A172 (cell line): ENCODE results near the gene CREB5. TPM values are rescaled to one million over a fixed set of nuclear protein-coding genes. Genes with fewer than 3 reads are reported as not detected.

Experiments
- DNase-seq: peaks from one replicate; pipeline ENCODE4 v3.0.0-alpha.2; 2015; ENCODE audit warnings: low spot score
- total RNA-seq: library from RNA; depleted of rRNA; stranded (reverse); fragments of >200 nt; shearing (Covaris generic); gene quantifications from 2 replicates; pipeline ENCODE4 v1.2.3, GENCODE V29; 2014

CREB5 gene
- total RNA-seq, 1 experiment from 2014 or later = 1.4 TPM

- DNase-seq = no peak
Observed at GRCh38 chr7:28643188-28643569, 230.9 kb downstream of the CREB5 start.

GRCh38 chr7:28643584-28644340 is 231.4 kb downstream of the CREB5 start:
- DNase-seq = no peak

GRCh38 chr7:28645866-28646265 is 233.5 kb downstream of the CREB5 start:
- DNase-seq = no peak

GRCh38 chr7:28646376-28647075 is 234.2 kb downstream of the CREB5 start:
- DNase-seq = no peak

- DNase-seq = no peak
Observed at GRCh38 chr7:28647076-28647421, 234.7 kb downstream of the CREB5 start.

- no peak for DNase-seq
Observed at GRCh38 chr7:28649189-28649588, 236.9 kb downstream of the CREB5 start.

GRCh38 chr7:28649811-28650210 is 237.5 kb downstream of the CREB5 start:
- no peak for DNase-seq

GRCh38 chr7:28654110-28654509 is 241.8 kb downstream of the CREB5 start:
- DNase-seq = no peak

- no peak for DNase-seq
Observed at GRCh38 chr7:28656529-28656928, 244.2 kb downstream of the CREB5 start.

GRCh38 chr7:28658381-28658780 is 246.1 kb downstream of the CREB5 start:
- DNase-seq = no peak

- DNase-seq = no peak
Observed at GRCh38 chr7:28660132-28660531, 247.8 kb downstream of the CREB5 start.

GRCh38 chr7:28661826-28662595 is 249.7 kb downstream of the CREB5 start:
- no peak for DNase-seq

- peak; percentile 35 for DNase-seq
Observed at GRCh38 chr7:28666154-28666553, 253.8 kb downstream of the CREB5 start.

- DNase-seq = no peak
Observed at GRCh38 chr7:28668085-28668484, 255.8 kb downstream of the CREB5 start.

- DNase-seq = no peak
Observed at GRCh38 chr7:28669330-28669729, 257.0 kb downstream of the CREB5 start.

- no peak for DNase-seq
Observed at GRCh38 chr7:28671526-28671925, 259.2 kb downstream of the CREB5 start.

- no peak for DNase-seq
Observed at GRCh38 chr7:28672397-28672797, 260.1 kb downstream of the CREB5 start.

GRCh38 chr7:28674359-28674782 is 262.1 kb downstream of the CREB5 start:
- peak; percentile 76 for DNase-seq

- DNase-seq = no peak
Observed at GRCh38 chr7:28675429-28675828, 263.1 kb downstream of the CREB5 start.

GRCh38 chr7:28677668-28678067 is 265.4 kb downstream of the CREB5 start:
- no peak for DNase-seq

GRCh38 chr7:28678431-28678965 is 266.2 kb downstream of the CREB5 start:
- DNase-seq = no peak

GRCh38 chr7:28681693-28682310 is 269.5 kb downstream of the CREB5 start:
- DNase-seq = no peak
